Measurements from ENCODE around the gene DNAH11.

The DNAH11 gene

DNA sequence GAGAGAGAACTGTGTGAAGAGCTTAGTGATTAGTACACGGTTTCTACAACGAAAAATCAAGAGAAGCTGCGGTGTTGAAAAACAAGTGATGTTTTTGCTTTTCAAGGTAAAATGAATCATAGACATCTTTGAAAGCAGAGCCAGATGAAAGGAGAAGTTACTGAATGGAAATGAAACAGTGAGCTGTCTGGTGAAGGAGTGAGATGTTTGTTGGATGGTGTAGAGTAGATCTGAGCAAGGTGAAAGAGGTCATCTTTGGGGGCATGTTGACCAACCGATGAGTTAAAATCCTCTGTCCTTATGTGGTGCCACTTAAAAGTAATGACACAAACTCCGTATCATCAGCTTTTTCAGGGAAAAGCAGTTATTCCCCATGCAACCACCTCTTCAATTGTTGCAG, 225.4 kb downstream of the DNAH11 start:
- TF ChIP-seq, protein P1, sequence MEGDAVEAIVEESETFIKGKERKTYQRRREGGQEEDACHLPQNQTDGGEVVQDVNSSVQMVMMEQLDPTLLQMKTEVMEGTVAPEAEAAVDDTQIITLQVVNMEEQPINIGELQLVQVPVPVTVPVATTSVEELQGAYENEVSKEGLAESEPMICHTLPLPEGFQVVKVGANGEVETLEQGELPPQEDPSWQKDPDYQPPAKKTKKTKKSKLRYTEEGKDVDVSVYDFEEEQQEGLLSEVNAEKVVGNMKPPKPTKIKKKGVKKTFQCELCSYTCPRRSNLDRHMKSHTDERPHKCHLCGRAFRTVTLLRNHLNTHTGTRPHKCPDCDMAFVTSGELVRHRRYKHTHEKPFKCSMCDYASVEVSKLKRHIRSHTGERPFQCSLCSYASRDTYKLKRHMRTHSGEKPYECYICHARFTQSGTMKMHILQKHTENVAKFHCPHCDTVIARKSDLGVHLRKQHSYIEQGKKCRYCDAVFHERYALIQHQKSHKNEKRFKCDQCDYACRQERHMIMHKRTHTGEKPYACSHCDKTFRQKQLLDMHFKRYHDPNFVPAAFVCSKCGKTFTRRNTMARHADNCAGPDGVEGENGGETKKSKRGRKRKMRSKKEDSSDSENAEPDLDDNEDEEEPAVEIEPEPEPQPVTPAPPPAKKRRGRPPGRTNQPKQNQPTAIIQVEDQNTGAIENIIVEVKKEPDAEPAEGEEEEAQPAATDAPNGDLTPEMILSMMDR (IDR thresholded peaks at IDR 0.05; ENCODE audit: borderline replicate concordance, control extremely low read depth, extremely low read depth, insufficient read depth, missing control alignments) = no peak
- no peak for DNase-seq (ENCODE audit: low spot score)
- in situ Hi-C loops (cut with MboI; ENCODE audit: low sequenced_read_pairs, unreplicated experiment) = loop anchor here (25.0 kb wide), 1 partner anchor 506 kb away; no protein-coding TSS in a partner anchor

DNA sequence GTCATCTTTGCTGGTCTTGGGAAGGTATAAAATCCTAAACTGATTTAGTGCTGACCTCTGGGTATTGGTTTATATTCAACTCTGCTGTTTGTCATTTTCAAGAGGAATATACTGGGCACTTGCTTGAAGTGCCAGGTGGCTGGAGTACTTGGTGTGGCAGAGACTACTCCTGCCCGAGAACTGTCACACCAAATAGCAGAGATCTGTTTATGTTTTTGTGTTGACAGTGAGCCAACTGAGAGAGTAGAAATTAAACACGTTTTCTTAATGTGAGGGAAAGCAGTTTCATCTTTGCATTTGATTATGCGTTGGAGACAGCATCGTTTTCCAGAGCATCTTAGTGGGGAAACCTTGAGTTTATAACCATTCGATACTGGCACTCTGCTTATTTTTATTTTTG, 228.4 kb downstream of the DNAH11 start:
- no peak for DNase-seq (ENCODE audit: low spot score)
- TF ChIP-seq, protein P1 (IDR thresholded peaks at IDR 0.05; ENCODE audit: borderline replicate concordance, control extremely low read depth, extremely low read depth, insufficient read depth, missing control alignments) = no peak
- in situ Hi-C loops (cut with MboI; ENCODE audit: low sequenced_read_pairs, unreplicated experiment) = loop anchor here (25.0 kb wide), 1 partner anchor 509 kb away; no protein-coding TSS in a partner anchor

DNA sequence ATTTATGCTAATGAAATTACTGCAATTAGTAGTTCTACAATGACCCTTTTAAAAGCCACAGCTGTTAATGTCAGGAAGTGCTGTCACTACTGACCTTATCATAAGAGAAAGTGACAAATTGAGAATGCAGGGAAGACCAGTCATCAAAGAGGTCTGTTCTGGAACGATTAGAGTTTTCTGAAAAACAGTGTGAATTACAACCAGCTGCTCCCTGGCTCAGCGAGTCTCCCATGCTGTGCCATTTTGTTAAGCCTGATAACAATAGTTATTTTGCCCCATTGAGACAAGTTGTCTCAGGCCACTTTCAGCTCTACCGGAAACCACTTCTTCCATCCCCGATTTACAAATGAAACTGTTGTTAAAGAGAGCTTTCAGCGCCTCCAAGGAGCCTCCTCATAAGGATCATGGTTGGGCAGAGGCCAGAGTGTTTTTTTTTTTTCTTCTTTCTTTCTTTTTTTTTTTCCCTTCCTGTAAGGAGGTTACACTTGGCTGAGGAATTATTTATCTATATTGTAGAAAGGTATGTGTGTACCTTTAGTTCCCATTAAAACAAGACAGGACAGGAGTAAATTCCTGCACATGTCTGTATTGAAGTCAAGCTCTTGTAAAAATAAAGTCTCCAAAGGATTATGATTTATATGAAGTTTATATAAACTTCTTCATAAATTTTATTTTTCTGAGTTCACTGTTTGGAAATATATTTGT, 229.2 kb downstream of the DNAH11 start:
- TF ChIP-seq, protein P1 (IDR thresholded peaks at IDR 0.05; ENCODE audit: borderline replicate concordance, control extremely low read depth, extremely low read depth, insufficient read depth, missing control alignments) = no peak
- in situ Hi-C loops (cut with MboI; ENCODE audit: low sequenced_read_pairs, unreplicated experiment) = loop anchor here (25.0 kb wide), 1 partner anchor 510 kb away; no protein-coding TSS in a partner anchor
- DNase-seq (ENCODE audit: low spot score) = no peak

DNA sequence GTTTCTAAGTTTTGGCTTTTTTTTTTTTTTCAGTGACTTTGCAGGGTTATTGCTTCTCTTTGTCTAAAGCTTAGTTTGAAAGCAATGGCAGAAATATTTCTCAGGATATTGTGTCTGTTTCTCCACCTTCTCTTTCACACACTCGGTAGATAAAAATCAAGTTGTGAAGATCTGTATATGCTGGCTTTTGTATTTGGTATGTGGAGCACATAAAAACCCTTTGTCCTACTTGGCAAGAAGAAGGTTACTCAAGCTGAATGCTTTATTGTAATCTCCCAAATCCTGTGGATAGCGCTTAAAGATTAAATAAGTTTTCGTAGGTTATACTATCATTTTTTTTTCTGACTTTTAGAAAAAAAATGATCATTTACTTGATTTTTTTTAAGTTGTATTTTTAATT, 230.5 kb downstream of the DNAH11 start:
- in situ Hi-C loops (cut with MboI; ENCODE audit: low sequenced_read_pairs, unreplicated experiment) = loop anchor here (25.0 kb wide), 1 partner anchor 511 kb away; no protein-coding TSS in a partner anchor

DNA sequence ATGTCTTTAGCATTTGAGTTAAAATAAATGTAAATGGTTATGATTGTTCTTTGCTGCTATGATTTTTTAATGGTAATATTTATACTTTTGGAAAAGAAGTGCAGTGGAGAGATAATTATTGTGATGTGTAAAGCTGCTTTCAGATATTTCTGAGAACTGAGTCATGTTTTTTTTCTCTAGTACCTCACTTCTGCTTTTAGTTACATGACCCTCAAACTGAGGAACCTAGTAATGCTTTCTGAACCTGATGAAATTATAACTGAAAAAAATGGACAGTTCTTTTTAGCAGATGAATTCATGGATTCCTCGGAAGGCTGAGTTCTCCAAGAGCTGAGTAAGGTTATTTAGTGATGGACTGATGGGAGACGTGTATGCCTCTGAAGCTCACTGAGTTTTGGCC, 235.1 kb downstream of the DNAH11 start:
- DNase-seq (ENCODE audit: low spot score) = no peak
- TF ChIP-seq, protein P1 (IDR thresholded peaks at IDR 0.05; ENCODE audit: borderline replicate concordance, control extremely low read depth, extremely low read depth, insufficient read depth, missing control alignments) = no peak
- in situ Hi-C loops (cut with MboI; ENCODE audit: low sequenced_read_pairs, unreplicated experiment) = loop anchor here (25.0 kb wide), 1 partner anchor 209 kb away; no protein-coding TSS in a partner anchor

More for the DNA sequence above, 230.5 kb downstream of the DNAH11 start:
- no peak for DNase-seq (ENCODE audit: low spot score)
- TF ChIP-seq, protein P1 (IDR thresholded peaks at IDR 0.05; ENCODE audit: borderline replicate concordance, control extremely low read depth, extremely low read depth, insufficient read depth, missing control alignments) = no peak

DNA sequence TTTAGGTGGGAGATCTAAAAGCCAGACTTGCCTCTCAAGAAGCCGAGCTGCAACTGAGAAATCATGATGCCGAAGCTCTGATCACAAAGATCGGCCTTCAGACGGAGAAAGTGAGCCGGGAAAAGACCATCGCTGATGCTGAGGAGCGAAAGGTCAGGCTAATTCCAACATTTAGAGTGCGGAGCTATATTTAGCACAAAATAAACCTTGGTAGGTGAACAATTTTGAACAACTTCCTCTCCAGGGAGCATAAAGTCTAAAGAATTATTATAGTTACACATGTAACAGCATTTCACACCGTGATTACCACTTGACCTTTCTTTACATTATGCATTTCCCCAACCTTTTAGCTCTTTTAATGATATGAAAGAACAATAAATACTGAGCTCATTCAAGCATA, 236.1 kb downstream of the DNAH11 start:
- no peak for DNase-seq (ENCODE audit: low spot score)
- in situ Hi-C loops (cut with MboI; ENCODE audit: low sequenced_read_pairs, unreplicated experiment) = loop anchor here (25.0 kb wide), 1 partner anchor 208 kb away; no protein-coding TSS in a partner anchor
- TF ChIP-seq, protein P1 (IDR thresholded peaks at IDR 0.05; ENCODE audit: borderline replicate concordance, control extremely low read depth, extremely low read depth, insufficient read depth, missing control alignments) = no peak
